Measurements from ENCODE around the gene GATAD2A. TPM values are rescaled to one million over a fixed set of nuclear protein-coding genes. Genes with fewer than 3 reads are reported as not detected.
"Not testable (repeated sequence)": the region's sequence is repeated elsewhere in the genome, so short reads cannot be mapped to it uniquely, and the experiment has no call there.

Gene GATAD2A
- total RNA-seq, 2 donors from 2014 or later: 102 to 145 TPM

- Histone ChIP-seq H3K36me3 (no peaks in the 10 kb centered on the region), H3K4me3 (no peak overlapping the region), H3K9me3 (no peaks in the 10 kb centered on the region), H3K27me3 (no peaks in the 10 kb centered on the region), H3K9ac (ENCODE audit: low read depth in 2 of 2, low read length in 2 of 2) (no peak overlapping the region), H3K27ac (peak overlapping the region; percentile 59), H3K4me1 (peaks cover 4% of the 10 kb centered on the region)
- intact Hi-C loops (cut with DNase I): loop anchor here (2.0 to 5.0 kb wide), 2 partner anchors 41 to 124 kb away; partner anchors contain the start of gene GATAD2A
- DNase-seq: peak; percentile 81
- TF ChIP-seq CTCF (IDR thresholded peaks at IDR 0.05): peak; percentile 99
Measured at GRCh38 chr19:19366434-19367396, 38.8 kb upstream of the GATAD2A start.

- TF ChIP-seq CTCF (IDR thresholded peaks at IDR 0.05): no peak
- Histone ChIP-seq H3K27me3 (no peaks in the 10 kb centered on the region), H3K27ac (no peak overlapping the region), H3K9me3 (no peaks in the 10 kb centered on the region), H3K36me3 (no peaks in the 10 kb centered on the region), H3K4me3 (no peak overlapping the region), H3K4me1 (peaks cover 4% of the 10 kb centered on the region), H3K9ac (ENCODE audit: low read depth in 2 of 2, low read length in 2 of 2) (no peak overlapping the region)
- no peak for DNase-seq
- intact Hi-C loops (cut with DNase I): loop anchor here (5.0 kb wide), 1 partner anchor 39 kb away; the partner anchor contains the start of gene GATAD2A
Measured at GRCh38 chr19:19368087-19368486, 37.4 kb upstream of the GATAD2A start.

- Histone ChIP-seq H3K9me3 (no peaks in the 10 kb centered on the region), H3K4me3 (no peak overlapping the region), H3K27me3 (no peaks in the 10 kb centered on the region), H3K27ac (no peak overlapping the region), H3K36me3 (no peaks in the 10 kb centered on the region), H3K9ac (ENCODE audit: low read depth in 2 of 2, low read length in 2 of 2) (peak overlapping the region in 1 of 2 donors; percentile 38), H3K4me1 (peaks cover 10% of the 10 kb centered on the region)
- intact Hi-C loops (cut with DNase I): no loop called here
- no peak for TF ChIP-seq CTCF (IDR thresholded peaks at IDR 0.05)
- no peak for DNase-seq
Measured at GRCh38 chr19:19371059-19371458, 34.4 kb upstream of the GATAD2A start.

GRCh38 chr19:19372656-19373416, 32.6 kb upstream of the GATAD2A start:
- Histone ChIP-seq H3K9me3 (no peaks in the 10 kb centered on the region), H3K27ac (peak overlapping the region; percentile 83), H3K36me3 (no peaks in the 10 kb centered on the region), H3K4me1 (peaks cover 13% of the 10 kb centered on the region), H3K4me3 (no peak overlapping the region), H3K27me3 (no peaks in the 10 kb centered on the region), H3K9ac (ENCODE audit: low read depth in 2 of 2, low read length in 2 of 2) (peak overlapping the region; percentile 43 to 48)
- peak; percentile 89 for DNase-seq
- no peak for TF ChIP-seq CTCF (IDR thresholded peaks at IDR 0.05)
- intact Hi-C loops (cut with DNase I): no loop called here

GRCh38 chr19:19379527-19379926, 25.9 kb upstream of the GATAD2A start:
- no peaks in the 10 kb centered on the region for H3K9me3 ChIP-seq
- TF ChIP-seq CTCF (IDR thresholded peaks at IDR 0.05): no peak
- no peaks in the 10 kb centered on the region for H3K27me3 ChIP-seq
- H3K4me1 ChIP-seq: peaks cover 19% of the 10 kb centered on the region
- H3K36me3 ChIP-seq: no peaks in the 10 kb centered on the region
- no peak for DNase-seq
- no peak overlapping the region for H3K4me3 ChIP-seq
- no peak overlapping the region for H3K27ac ChIP-seq
- H3K9ac ChIP-seq (ENCODE audit: low read depth in 2 of 2, low read length in 2 of 2): peak overlapping the region in 1 of 2 donors; percentile 40
- intact Hi-C loops (cut with DNase I): no loop called here

GRCh38 chr19:19380316-19380715, 25.2 kb upstream of the GATAD2A start:
- H3K9me3 ChIP-seq; H3K4me3 ChIP-seq; H3K36me3 ChIP-seq; DNase-seq; H3K27me3 ChIP-seq; H3K9ac ChIP-seq (ENCODE audit: low read depth in 2 of 2, low read length in 2 of 2); intact Hi-C loops (cut with DNase I): not testable (repeated sequence)
- Histone ChIP-seq H3K4me1 (peaks cover 22% of the 10 kb centered on the region), H3K27ac (peak overlapping the region; percentile 84)
